Glutamatergic neuron (in vitro differentiated cells): ENCODE measurements around the gene SMIM10L1. TPM values are rescaled to one million over a fixed set of nuclear protein-coding genes. Genes with fewer than 3 reads are reported as not detected.

Source experiments
- DNase-seq: peaks from one replicate; pipeline ENCODE4 v3.0.0; 2022
- H3K27ac Mint-ChIP-seq: one replicate; pipeline ENCODE4 v1.8.0; 2020; ENCODE audit warnings: mild to moderate bottlenecking, mixed read lengths, inconsistent platforms; ENCODE audit not compliant: unreplicated experiment
- H3K27me3 Mint-ChIP-seq: one replicate; pipeline ENCODE4 v1.8.0; 2020; ENCODE audit warnings: mild to moderate bottlenecking, moderate library complexity, mixed read lengths, inconsistent platforms; ENCODE audit not compliant: unreplicated experiment
- H3K36me3 Mint-ChIP-seq: one replicate; pipeline ENCODE4 v1.8.0; 2020; ENCODE audit warnings: mild to moderate bottlenecking, mixed read lengths, inconsistent platforms; ENCODE audit not compliant: unreplicated experiment
- H3K4me1 Mint-ChIP-seq: one replicate; pipeline ENCODE4 v1.8.0; 2020; ENCODE audit warnings: mild to moderate bottlenecking, low read depth, mixed read lengths, inconsistent platforms; ENCODE audit not compliant: unreplicated experiment
- H3K4me3 Mint-ChIP-seq: one replicate; pipeline ENCODE4 v1.8.0; 2020; ENCODE audit warnings: mild to moderate bottlenecking, mixed read lengths, inconsistent platforms; ENCODE audit not compliant: unreplicated experiment
- H3K9me3 Mint-ChIP-seq: one replicate; pipeline ENCODE4 v1.8.0; 2020; ENCODE audit warnings: mild to moderate bottlenecking, moderate library complexity, mixed read lengths, inconsistent platforms; ENCODE audit not compliant: unreplicated experiment
- long read RNA-seq: library from polyadenylated mRNA; unstranded; transcript quantifications from one replicate; pipeline ENCODE4 v2.0.0, GENCODE V29; 2020; ENCODE audit not compliant: unreplicated experiment
- total RNA-seq: library from RNA; stranded (reverse); fragmentation: NEBNext Ultra II Directional; extraction: Animal tissue kit (Norgen Biotek cat#: 25700); gene quantifications from one replicate; pipeline ENCODE4 v1.2.1, GENCODE V29; 2021; ENCODE audit not compliant: unreplicated experiment
- TF ChIP-seq, protein P1 (sequence below): fragments of 200-600 bp; sonication (generic); IDR thresholded peaks from one replicate; pipeline ENCODE4 v1.5.0; 2021; ENCODE audit not compliant: partially characterized antibody, unreplicated experiment

SMIM10L1 gene
- 12.0 TPM for total RNA-seq
- long read RNA-seq, full-length matches to known transcripts = 40 of 40 reads
- long read RNA-seq, partial matches to known transcripts = 0 of 40 reads
- long read RNA-seq, other reads (novel, unspliced or antisense) = 0 of 40 reads

DNA sequence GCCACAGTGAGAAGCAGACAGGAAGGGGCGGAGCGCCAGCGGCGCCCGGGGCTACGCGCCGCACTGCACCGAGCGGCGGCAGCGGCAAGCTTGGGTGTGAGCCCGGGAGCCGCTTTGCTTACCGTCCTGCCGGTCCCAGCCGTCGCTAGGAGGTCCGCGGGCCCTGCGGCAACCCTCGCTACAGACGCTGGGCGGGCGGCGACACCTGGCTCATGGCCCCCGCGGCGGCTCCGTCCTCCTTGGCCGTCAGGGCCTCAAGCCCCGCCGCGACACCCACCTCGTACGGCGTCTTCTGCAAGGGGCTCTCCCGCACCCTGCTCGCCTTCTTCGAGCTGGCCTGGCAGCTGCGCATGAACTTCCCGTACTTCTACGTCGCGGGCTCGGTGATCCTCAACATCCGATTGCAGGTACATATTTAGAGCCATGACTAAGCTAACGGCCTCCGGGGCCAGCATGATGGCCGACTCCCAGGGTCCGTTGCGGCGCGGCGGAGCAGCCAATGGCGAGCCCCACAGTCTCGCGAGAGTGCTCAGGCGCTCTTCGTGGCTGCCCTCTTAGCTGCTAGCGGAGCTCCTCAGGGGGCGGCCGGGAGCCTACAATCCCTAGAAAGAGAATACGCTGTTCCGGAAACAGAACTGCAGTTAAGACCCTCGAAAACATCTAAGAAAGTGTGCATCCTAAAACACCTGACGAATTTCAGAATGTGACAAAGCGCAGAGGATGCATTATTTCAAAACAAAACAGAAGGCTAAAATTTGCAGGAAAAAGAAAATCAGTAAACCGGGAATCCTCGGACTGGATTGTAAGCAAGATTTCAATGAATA lies at the start of gene SMIM10L1:
Gene SMIM10L1, plus strand, starts transcription at position 50 of the 824 bp plus-strand sequence. Its CDS starts 163 bp downstream, at position 213.
- peak within 1 kb of the TSS; percentile 96 for H3K4me3 Mint-ChIP-seq
- peaks cover 8% of the 10 kb centered on the region for H3K9me3 Mint-ChIP-seq
- H3K4me1 Mint-ChIP-seq = peaks cover 25% of the 10 kb centered on the region
- H3K36me3 Mint-ChIP-seq = no peaks in the 10 kb centered on the region
- peaks cover 4% of the 10 kb centered on the region for H3K27me3 Mint-ChIP-seq
- peak within 1 kb of the TSS; percentile 99 for H3K27ac Mint-ChIP-seq
- TF ChIP-seq, protein P1, sequence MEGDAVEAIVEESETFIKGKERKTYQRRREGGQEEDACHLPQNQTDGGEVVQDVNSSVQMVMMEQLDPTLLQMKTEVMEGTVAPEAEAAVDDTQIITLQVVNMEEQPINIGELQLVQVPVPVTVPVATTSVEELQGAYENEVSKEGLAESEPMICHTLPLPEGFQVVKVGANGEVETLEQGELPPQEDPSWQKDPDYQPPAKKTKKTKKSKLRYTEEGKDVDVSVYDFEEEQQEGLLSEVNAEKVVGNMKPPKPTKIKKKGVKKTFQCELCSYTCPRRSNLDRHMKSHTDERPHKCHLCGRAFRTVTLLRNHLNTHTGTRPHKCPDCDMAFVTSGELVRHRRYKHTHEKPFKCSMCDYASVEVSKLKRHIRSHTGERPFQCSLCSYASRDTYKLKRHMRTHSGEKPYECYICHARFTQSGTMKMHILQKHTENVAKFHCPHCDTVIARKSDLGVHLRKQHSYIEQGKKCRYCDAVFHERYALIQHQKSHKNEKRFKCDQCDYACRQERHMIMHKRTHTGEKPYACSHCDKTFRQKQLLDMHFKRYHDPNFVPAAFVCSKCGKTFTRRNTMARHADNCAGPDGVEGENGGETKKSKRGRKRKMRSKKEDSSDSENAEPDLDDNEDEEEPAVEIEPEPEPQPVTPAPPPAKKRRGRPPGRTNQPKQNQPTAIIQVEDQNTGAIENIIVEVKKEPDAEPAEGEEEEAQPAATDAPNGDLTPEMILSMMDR = no peak
- peak; percentile 93 for DNase-seq

DNA sequence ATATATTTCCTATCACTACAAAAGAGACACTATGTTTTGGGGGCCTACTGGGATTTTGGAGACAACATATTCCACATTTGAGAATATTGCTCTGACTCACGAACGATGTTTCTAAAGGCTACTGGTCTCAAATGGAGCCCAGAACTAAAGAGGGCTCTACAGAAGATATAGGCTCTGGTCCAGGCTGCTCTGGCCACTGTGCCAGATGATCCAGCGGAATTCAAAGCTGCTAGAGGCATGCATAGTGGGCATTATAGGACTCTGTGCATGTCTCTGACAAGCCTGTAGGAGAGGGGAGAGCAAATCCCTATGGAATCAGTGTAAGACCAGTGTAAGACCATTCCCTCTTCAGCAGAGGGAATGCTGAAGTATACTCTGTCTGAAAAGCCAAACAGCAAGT lies 40.6 kb upstream of the SMIM10L1 start:
- peaks cover 7% of the 10 kb centered on the region for H3K4me1 Mint-ChIP-seq
- no peak for DNase-seq
- no peaks in the 10 kb centered on the region for H3K9me3 Mint-ChIP-seq
- no peaks in the 10 kb centered on the region for H3K36me3 Mint-ChIP-seq
- H3K27ac Mint-ChIP-seq = no peak overlapping the region
- H3K4me3 Mint-ChIP-seq = no peak overlapping the region
- H3K27me3 Mint-ChIP-seq = no peaks in the 10 kb centered on the region
- TF ChIP-seq, protein P1 = no peak

DNA sequence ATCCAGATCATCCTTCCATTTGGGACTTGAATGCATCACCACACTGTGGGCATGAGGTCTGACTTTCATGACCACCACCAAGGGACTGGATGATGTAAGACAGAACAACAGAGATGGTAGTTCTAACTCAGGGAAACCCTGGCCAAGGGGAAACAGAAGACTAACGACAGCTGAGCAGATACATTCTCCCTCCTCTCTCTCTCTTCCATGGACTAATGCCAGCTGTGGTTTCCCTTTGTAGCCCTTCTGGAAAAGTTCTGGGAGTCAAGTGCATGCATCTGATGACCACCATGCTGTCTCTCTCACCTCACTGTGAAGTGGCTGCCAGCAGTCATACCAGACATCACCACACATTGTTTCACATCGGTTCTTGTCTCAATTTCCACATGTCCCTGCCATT lies 40.0 kb upstream of the SMIM10L1 start:
- no peak for DNase-seq
- Mint-ChIP-seq H3K36me3 (no peaks in the 10 kb centered on the region), H3K27ac (no peak overlapping the region), H3K4me3 (no peak overlapping the region), H3K4me1 (peaks cover 7% of the 10 kb centered on the region), H3K9me3 (no peaks in the 10 kb centered on the region), H3K27me3 (no peaks in the 10 kb centered on the region)
- TF ChIP-seq, protein P1 = no peak

DNA sequence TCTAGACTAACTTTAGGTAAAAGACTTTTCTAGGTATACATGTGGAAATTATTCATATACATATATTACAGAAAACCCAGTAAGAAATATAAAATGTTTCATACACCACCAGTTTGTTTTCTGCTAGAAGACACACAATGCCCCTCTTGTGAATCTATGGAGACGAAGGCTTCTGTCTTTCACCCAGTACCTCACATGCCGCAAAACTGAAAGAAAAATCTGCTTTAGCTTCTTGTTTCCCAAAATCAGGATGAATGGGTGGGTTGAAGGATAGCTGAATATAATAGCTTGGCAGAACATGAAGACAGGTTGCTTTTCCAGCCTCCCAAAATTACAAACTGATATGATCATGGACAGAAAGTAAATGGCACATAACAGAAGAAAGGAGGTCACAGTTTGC lies 37.8 kb upstream of the SMIM10L1 start:
- DNase-seq = no peak
- H3K36me3 Mint-ChIP-seq = no peaks in the 10 kb centered on the region
- TF ChIP-seq, protein P1 = no peak

DNA sequence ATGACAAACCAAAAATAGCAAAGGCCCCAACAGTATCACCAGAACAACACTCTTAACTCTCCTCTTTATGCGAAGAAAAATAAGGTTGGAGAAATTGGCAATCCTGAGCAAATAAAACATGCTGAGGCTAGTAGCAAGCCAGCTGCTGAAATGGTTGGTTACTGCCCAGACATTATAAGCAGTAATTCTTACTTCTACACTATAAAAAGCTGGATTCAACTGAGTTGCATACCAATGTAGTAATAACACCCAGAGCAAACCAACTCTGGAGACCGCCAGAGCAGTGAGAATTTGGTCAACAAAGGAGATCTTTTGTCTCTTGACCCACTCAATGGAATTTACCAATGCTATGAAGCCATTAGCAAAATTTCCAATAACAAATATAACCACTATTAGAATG lies 37.2 kb upstream of the SMIM10L1 start:
- Mint-ChIP-seq H3K36me3 (no peaks in the 10 kb centered on the region), H3K4me3 (no peak overlapping the region), H3K4me1 (peaks cover 7% of the 10 kb centered on the region), H3K27me3 (no peaks in the 10 kb centered on the region), H3K27ac (no peak overlapping the region), H3K9me3 (no peaks in the 10 kb centered on the region)
- no peak for DNase-seq
- TF ChIP-seq, protein P1 = no peak

More for the DNA sequence above, 37.8 kb upstream of the SMIM10L1 start:
- Mint-ChIP-seq H3K27me3 (no peaks in the 10 kb centered on the region), H3K4me1 (peaks cover 7% of the 10 kb centered on the region), H3K27ac (no peak overlapping the region), H3K9me3 (no peaks in the 10 kb centered on the region), H3K4me3 (no peak overlapping the region)
